Mesenchymal stem cell (in vitro differentiated cells and primary cell): ENCODE results near the gene RNF169.

Source experiments
- DNase-seq: peaks from one replicate; pipeline ENCODE4 v3.0.0-alpha.2; 2013
- H2AFZ ChIP-seq: one replicate; pipeline ENCODE4 v1.6.1; 2013; ENCODE audit warnings: low read depth, mild to moderate bottlenecking, control low read depth, inconsistent platforms, low read length, moderate library complexity
- H2AK5ac ChIP-seq: 2 replicates; pipeline ENCODE4 v1.6.1; 2013; ENCODE audit warnings: low read length, moderate library complexity, mild to moderate bottlenecking, inconsistent platforms; ENCODE audit not compliant: severe bottlenecking
- H2BK120ac ChIP-seq: one replicate; pipeline ENCODE4 v1.6.1; 2013; ENCODE audit warnings: low read depth, mild to moderate bottlenecking, inconsistent platforms, low read length, moderate library complexity
- H2BK12ac ChIP-seq, 2 experiments: one replicate each; pipeline ENCODE4 v1.6.1; 2013; ENCODE audit warnings: inconsistent platforms in 2 of 2, low read length in 2 of 2, mild to moderate bottlenecking in 2 of 2, moderate library complexity in 2 of 2, control low read depth in 1 of 2
- H2BK15ac ChIP-seq: one replicate; pipeline ENCODE4 v1.6.1; 2013; ENCODE audit warnings: mild to moderate bottlenecking, low read depth, inconsistent platforms; ENCODE audit not compliant: poor library complexity, severe bottlenecking
- H2BK5ac ChIP-seq: 2 replicates; pipeline ENCODE4 v1.6.1; 2013; ENCODE audit warnings: low read depth, mild to moderate bottlenecking, low read length, control low read depth, inconsistent platforms; ENCODE audit not compliant: poor library complexity, severe bottlenecking
- H3K14ac ChIP-seq, 2 experiments: one replicate each; pipeline ENCODE4 v1.6.1; 2013; ENCODE audit warnings: inconsistent platforms in 2 of 2, low read length in 2 of 2, control low read depth in 1 of 2, mild to moderate bottlenecking in 1 of 2, moderate library complexity in 1 of 2
- H3K18ac ChIP-seq, 2 experiments: one replicate each; pipeline ENCODE4 v1.6.1; 2013; ENCODE audit warnings: inconsistent platforms in 2 of 2, low read length in 2 of 2, control low read depth in 1 of 2, low read depth in 1 of 2, mild to moderate bottlenecking in 1 of 2
- H3K23ac ChIP-seq, 2 experiments: one replicate each; pipeline ENCODE4 v1.6.1; 2013; ENCODE audit warnings: inconsistent platforms in 2 of 2, low read length in 2 of 2, mild to moderate bottlenecking in 2 of 2, moderate library complexity in 2 of 2, control low read depth in 1 of 2
- H3K27ac ChIP-seq: 2 replicates; pipeline ENCODE4 v1.5.1; 2013; ENCODE audit warnings: mild to moderate bottlenecking, moderate library complexity, low read length, control low read depth, inconsistent platforms; ENCODE audit not compliant: poor library complexity, severe bottlenecking
- H3K27me3 ChIP-seq, 2 experiments: 2 replicates each; pipeline versions ENCODE4 v1.6.1 to v1.7.0; 2013; ENCODE audit warnings: low read length in 2 of 2, mild to moderate bottlenecking in 2 of 2, moderate library complexity in 2 of 2, control low read depth in 1 of 2, inconsistent platforms in 1 of 2; ENCODE audit not compliant: control insufficient read depth in 1 of 2, insufficient read depth in 1 of 2
- H3K36me3 ChIP-seq, 2 experiments: 2 replicates each; pipeline versions ENCODE4 v1.6.1 to v1.7.0; 2013; ENCODE audit warnings: low read length in 2 of 2, control low read depth in 1 of 2, inconsistent platforms in 1 of 2, low read depth in 1 of 2, mild to moderate bottlenecking in 1 of 2; ENCODE audit not compliant: insufficient read depth in 2 of 2, control insufficient read depth in 1 of 2
- H3K4ac ChIP-seq, 2 experiments: one replicate each; pipeline ENCODE4 v1.6.1; 2013; ENCODE audit warnings: inconsistent platforms in 2 of 2, low read length in 2 of 2, mild to moderate bottlenecking in 2 of 2, moderate library complexity in 2 of 2, control low read depth in 1 of 2, low read depth in 1 of 2
- H3K4me1 ChIP-seq: 2 replicates; pipeline ENCODE4 v1.6.1; 2013; ENCODE audit warnings: low read depth, low read length, control low read depth; ENCODE audit not compliant: control insufficient read depth, insufficient read depth
- H3K4me2 ChIP-seq: 2 replicates; pipeline ENCODE4 v1.6.1; 2013; ENCODE audit warnings: low read length, mild to moderate bottlenecking, inconsistent platforms; ENCODE audit not compliant: poor library complexity, severe bottlenecking
- H3K4me3 ChIP-seq, 2 experiments: 2 replicates each; pipeline versions ENCODE4 v1.5.1 to v1.7.0; 2013; ENCODE audit warnings: low read length in 2 of 2, mild to moderate bottlenecking in 2 of 2, control low read depth in 1 of 2, low read depth in 1 of 2; ENCODE audit not compliant: insufficient read depth in 1 of 2
- H3K79me1 ChIP-seq: replicated peaks from 2 replicates; pipeline ENCODE4 v1.6.1; 2013; ENCODE audit warnings: mild to moderate bottlenecking, control low read depth, low read length, inconsistent platforms; ENCODE audit not compliant: poor library complexity, severe bottlenecking
- H3K9ac ChIP-seq: 2 replicates; pipeline ENCODE4 v1.7.0; 2013; ENCODE audit warnings: mild to moderate bottlenecking, low read length, moderate library complexity
- H3K9me3 ChIP-seq: 2 replicates; pipeline ENCODE4 v1.7.0; 2013; ENCODE audit warnings: mild to moderate bottlenecking, low read length; ENCODE audit not compliant: control insufficient read depth
- H4K8ac ChIP-seq: one replicate; pipeline ENCODE4 v1.6.1; 2013; ENCODE audit warnings: inconsistent platforms, mild to moderate bottlenecking, low read length, moderate library complexity
- H4K91ac ChIP-seq: one replicate; pipeline ENCODE4 v1.6.1; 2013; ENCODE audit warnings: mild to moderate bottlenecking, low read length, inconsistent platforms
- WGBS: methylation state at CpG from one replicate; pipeline ENCODE4 v1.1.7; 2013; ENCODE audit warnings: mixed read lengths; 5-methylcytosine and 5-hydroxymethylcytosine counted together

RNF169 gene

GRCh38 chr11:74730571-74731260 is 17.9 kb upstream of the RNF169 start:
- no peak overlapping the region for H3K27ac ChIP-seq
- H3K4me3 ChIP-seq = no peak overlapping the region
- H3K18ac ChIP-seq = no peak overlapping the region
- H3K4ac ChIP-seq = no peak overlapping the region
- H3K36me3 ChIP-seq = no peaks in the 10 kb centered on the region
- peaks cover 81 to 83% of the 10 kb centered on the region in 2 experiments for H3K27me3 ChIP-seq
- H3K79me1 ChIP-seq = no peaks in the 10 kb centered on the region
- H3K9ac ChIP-seq = no peak overlapping the region
- peaks cover 11% of the 10 kb centered on the region for H3K4me1 ChIP-seq
- H2AK5ac ChIP-seq = no peak overlapping the region
- no peak for DNase-seq
- no peak overlapping the region for H2BK12ac ChIP-seq
- no peak overlapping the region for H2BK5ac ChIP-seq
- H2BK120ac ChIP-seq = no peak overlapping the region
- 10% methylated on average over 29 of the region's 40 CpGs for WGBS
- H2BK15ac ChIP-seq = no peak overlapping the region
- no peaks in the 10 kb centered on the region for H3K9me3 ChIP-seq
- no peak overlapping the region for H3K14ac ChIP-seq
- peak overlapping the region; percentile 31 for H3K4me2 ChIP-seq
- peak overlapping the region in 1 of 2 experiments; percentile 9 for H3K23ac ChIP-seq
- H4K8ac ChIP-seq = no peak overlapping the region
- H4K91ac ChIP-seq = no peak overlapping the region
- no peak overlapping the region for H2AFZ ChIP-seq

GRCh38 chr11:74731301-74732094 is 17.2 kb upstream of the RNF169 start, which contains the start of gene CHRDL2:
Gene CHRDL2 (minus strand): TSS chr11:74731426. CDS start chr11:74730888, 538 bp downstream.
- no peaks in the 10 kb centered on the region for H3K79me1 ChIP-seq
- H2BK120ac ChIP-seq = no peak within 1 kb of the TSS
- H3K4ac ChIP-seq = no peak within 1 kb of the TSS
- H4K8ac ChIP-seq = no peak within 1 kb of the TSS
- peaks cover 11% of the 10 kb centered on the region for H3K4me1 ChIP-seq
- H3K4me3 ChIP-seq = peak within 1 kb of the TSS in 1 of 2 experiments; percentile 59
- no peak within 1 kb of the TSS for H3K27ac ChIP-seq
- no peak within 1 kb of the TSS for H3K18ac ChIP-seq
- no peaks in the 10 kb centered on the region for H3K36me3 ChIP-seq
- DNase-seq = peak; percentile 18
- H3K27me3 ChIP-seq = peaks cover 73 to 76% of the 10 kb centered on the region in 2 experiments
- WGBS = 30% methylated on average over 21 of the region's 69 CpGs
- no peak within 1 kb of the TSS for H2AK5ac ChIP-seq
- peak within 1 kb of the TSS in 1 of 2 experiments; percentile 42 for H3K23ac ChIP-seq
- no peak within 1 kb of the TSS for H2BK5ac ChIP-seq
- no peak within 1 kb of the TSS for H2BK15ac ChIP-seq
- no peak within 1 kb of the TSS for H2BK12ac ChIP-seq
- no peak within 1 kb of the TSS for H2AFZ ChIP-seq
- no peak within 1 kb of the TSS for H3K14ac ChIP-seq
- peak within 1 kb of the TSS; percentile 82 for H3K4me2 ChIP-seq
- H3K9me3 ChIP-seq = no peaks in the 10 kb centered on the region
- no peak within 1 kb of the TSS for H4K91ac ChIP-seq
- H3K9ac ChIP-seq = no peak within 1 kb of the TSS

GRCh38 chr11:74734559-74734925 is 14.1 kb upstream of the RNF169 start:
- Histone ChIP-seq H3K9ac (no peak overlapping the region), H3K9me3 (no peaks in the 10 kb centered on the region)

GRCh38 chr11:74735365-74735928 is 13.2 kb upstream of the RNF169 start:
- Histone ChIP-seq H3K4me3 (no peak overlapping the region), H2BK5ac (no peak overlapping the region), H3K23ac (no peak overlapping the region), H4K91ac (no peak overlapping the region), H3K9ac (no peak overlapping the region), H3K14ac (no peak overlapping the region), H3K36me3 (no peaks in the 10 kb centered on the region), H3K27me3 (peaks cover 35 to 38% of the 10 kb centered on the region in 2 experiments), H2AK5ac (no peak overlapping the region), H3K9me3 (no peaks in the 10 kb centered on the region), H4K8ac (no peak overlapping the region), H3K4ac (no peak overlapping the region), H2BK12ac (no peak overlapping the region), H2BK120ac (no peak overlapping the region), H3K18ac (no peak overlapping the region), H2AFZ (no peak overlapping the region), H3K4me2 (no peak overlapping the region), H2BK15ac (no peak overlapping the region), H3K79me1 (no peaks in the 10 kb centered on the region), H3K4me1 (peaks cover 11% of the 10 kb centered on the region), H3K27ac (no peak overlapping the region)
- 93% methylated on average over 3 of the region's 6 CpGs for WGBS
- DNase-seq = no peak

More at GRCh38 chr11:74734559-74734925, 14.1 kb upstream of the RNF169 start:
- H2BK15ac ChIP-seq = no peak overlapping the region
- peaks cover 44 to 47% of the 10 kb centered on the region in 2 experiments for H3K27me3 ChIP-seq
- DNase-seq = no peak
- no peak overlapping the region for H3K18ac ChIP-seq
- H2BK5ac ChIP-seq = no peak overlapping the region
- no peak overlapping the region for H3K14ac ChIP-seq
- no peak overlapping the region for H3K4me2 ChIP-seq
- H3K23ac ChIP-seq = no peak overlapping the region
- WGBS = 86% methylated on average over 1 of the region's 1 CpG
- no peak overlapping the region for H2AFZ ChIP-seq
- no peak overlapping the region for H4K91ac ChIP-seq
- H2BK120ac ChIP-seq = no peak overlapping the region
- H3K79me1 ChIP-seq = no peaks in the 10 kb centered on the region
- peaks cover 11% of the 10 kb centered on the region for H3K4me1 ChIP-seq
- no peak overlapping the region for H3K4ac ChIP-seq
- no peak overlapping the region for H4K8ac ChIP-seq
- H2BK12ac ChIP-seq = no peak overlapping the region
- H3K27ac ChIP-seq = no peak overlapping the region
- no peak overlapping the region for H2AK5ac ChIP-seq
- H3K4me3 ChIP-seq = no peak overlapping the region
- no peaks in the 10 kb centered on the region for H3K36me3 ChIP-seq
